K562 (cell line): ENCODE results near the gene PHF20. TPM values are rescaled to one million over a fixed set of nuclear protein-coding genes. Genes with fewer than 3 reads are reported as not detected.

Experiments
- CBX3 ChIP-seq, 2 experiments: IDR thresholded peaks; 1 replicate in 1 of 2; 2 replicates in 1 of 2; pipeline ENCODE4 v1.6.1; 2012; ENCODE audit warnings: inconsistent platforms in 2 of 2, low read length in 2 of 2, borderline replicate concordance in 1 of 2, control low read depth in 1 of 2
- CREB1 ChIP-seq, 2 experiments: sonication (generic) in 1 of 2; formaldehyde crosslinking in 1 of 2; IDR thresholded peaks; 2 replicates each; pipeline versions ENCODE4 v1.6.1 to v1.8.0; 2012 to 2022; ENCODE audit warnings: inconsistent platforms in 1 of 2, mild to moderate bottlenecking in 1 of 2, missing genetic modification reagents in 1 of 2, moderate library complexity in 1 of 2
- CREB3 ChIP-seq: fragments of 450-650 bp; conservative IDR thresholded peaks from 2 replicates; pipeline ENCODE4 v1.6.1; 2016; ENCODE audit warnings: missing genetic modification characterization, low read depth, mild to moderate bottlenecking, missing compliant biosample characterization, moderate library complexity
- CXXC5 ChIP-seq: fragments of 250-450 bp; sonication (Bioruptor Pico); IDR thresholded peaks from 2 replicates; pipeline ENCODE4 v1.8.0; 2022; ENCODE audit warnings: inconsistent platforms, mild to moderate bottlenecking, moderate library complexity
- ELF4 ChIP-seq: fragments of 450-650 bp; formaldehyde crosslinking; IDR thresholded peaks from 2 replicates; pipeline ENCODE4 v1.4.0; 2022; ENCODE audit warnings: missing genetic modification characterization
- GTF2E2 ChIP-seq: fragments of 200-800 bp; sonication (Bioruptor generic); IDR thresholded peaks from 2 replicates; pipeline ENCODE4 v1.6.1; 2016; ENCODE audit warnings: missing genetic modification characterization, missing compliant biosample characterization
- HBP1 ChIP-seq: fragments of 450-650 bp; formaldehyde crosslinking; IDR thresholded peaks from 2 replicates; pipeline ENCODE4 v1.4.0; 2022; ENCODE audit warnings: missing genetic modification characterization
- JUN ChIP-seq, 2 experiments: sonication (generic) in 1 of 2; formaldehyde crosslinking in 1 of 2; IDR thresholded peaks; 2 replicates each; pipeline versions ENCODE4 v1.6.1 to v1.8.0; 2012 to 2022; ENCODE audit warnings: borderline replicate concordance in 2 of 2, mild to moderate bottlenecking in 2 of 2, improper control_type of control experiment in 1 of 2, low read depth in 1 of 2, low read length in 1 of 2, missing genetic modification reagents in 1 of 2
- KDM2B ChIP-seq: fragments of 250-450 bp; sonication (Bioruptor Pico); IDR thresholded peaks from 2 replicates; pipeline ENCODE4 v1.8.0; 2021; ENCODE audit warnings: mild to moderate bottlenecking, moderate library complexity
- LEF1 ChIP-seq: fragments of 450-650 bp; IDR thresholded peaks from 2 replicates; pipeline ENCODE4 v1.6.1; 2016; ENCODE audit warnings: mild to moderate bottlenecking
- MEIS2 ChIP-seq: fragments of 450-650 bp; IDR thresholded peaks from 2 replicates; pipeline ENCODE4 v1.6.1; 2014; ENCODE audit warnings: mild to moderate bottlenecking; ENCODE audit not compliant: partially characterized antibody
- NCOA6 ChIP-seq: fragments of 450-650 bp; IDR thresholded peaks from 2 replicates; pipeline ENCODE4 v1.6.1; 2017; ENCODE audit warnings: mild to moderate bottlenecking
- PTRF ChIP-seq: fragments of 450-650 bp; IDR thresholded peaks from 2 replicates; pipeline ENCODE4 v1.6.1; 2016; ENCODE audit warnings: mild to moderate bottlenecking, missing genetic modification characterization, missing compliant biosample characterization
- RBM15 ChIP-seq: fragments of 200-400 bp; formaldehyde crosslinking; IDR thresholded peaks from 2 replicates; pipeline ENCODE4 v1.6.1; 2018; ENCODE audit warnings: mild to moderate bottlenecking, low read length, moderate library complexity; ENCODE audit not compliant: insufficient read depth
- RBM39 ChIP-seq: fragments of 200-400 bp; formaldehyde crosslinking; optimal IDR thresholded peaks from 2 replicates; pipeline ENCODE3; 2018; ENCODE audit warnings: low read depth, low read length
- ZEB2 ChIP-seq: fragments of 450-650 bp; IDR thresholded peaks from 2 replicates; pipeline ENCODE4 v1.6.1; 2016
- ZNF165 ChIP-seq: fragments of 250-450 bp; sonication (Bioruptor Pico); IDR thresholded peaks from 2 replicates; pipeline ENCODE4 v1.4.0; 2020; ENCODE audit warnings: borderline replicate concordance
- ZNF23 ChIP-seq: fragments of 250-450 bp; sonication (Bioruptor Pico); IDR thresholded peaks from 2 replicates; pipeline ENCODE4 v1.4.0; 2020; ENCODE audit warnings: mild to moderate bottlenecking
- ZNF561 ChIP-seq: fragments of 450-650 bp; formaldehyde crosslinking; conservative IDR thresholded peaks from 2 replicates; pipeline ENCODE4 v1.4.0; 2020; ENCODE audit warnings: mild to moderate bottlenecking, moderate library complexity
- polyA plus RNA-seq, 8 experiments: library from polyadenylated mRNA; depleted of rRNA in 4 of 8; stranded (reverse) in 5 of 8; unstranded in 3 of 8; fragments of >200 nt; fragmentation: Nextera tagmentation in 2 of 8; fragmentation: Illumina TruSeq in 1 of 8; extraction: Ambion mirVana in 2 of 8; extraction: Trizol in 1 of 8; gene quantifications; 2 replicates each; pipeline versions ENCODE4 v1.2.1 to v1.2.3, GENCODE V29; 2011 to 2014; ENCODE audit warnings: inconsistent platforms in 1 of 8, missing spikeins in 1 of 8
- total RNA-seq, 7 experiments: library from RNA; depleted of rRNA in 6 of 7; stranded (reverse); fragments of >200 nt in 6 of 7; fragmentation: Illumina TruSeq in 2 of 7; extraction: Trizol in 2 of 7; gene quantifications; 2 replicates each; pipeline versions ENCODE4 v1.2.1 to v1.2.3, GENCODE V29; 2011 to 2021; ENCODE audit warnings: low replicate concordance in 1 of 7
- TF ChIP-seq, protein P1 (sequence below): fragments of 450-650 bp; IDR thresholded peaks from one replicate; pipeline ENCODE4 v1.6.1; 2018; ENCODE audit warnings: mild to moderate bottlenecking, moderate library complexity; ENCODE audit not compliant: partially characterized antibody
- TF ChIP-seq, protein P2 (sequence below): fragments of 450-650 bp; IDR thresholded peaks from 2 replicates; pipeline ENCODE4 v1.6.1; 2017; ENCODE audit warnings: antibody characterized with exemption
- TF ChIP-seq, protein P3 (sequence below): fragments of 450-650 bp; formaldehyde crosslinking; IDR thresholded peaks from 2 replicates; pipeline ENCODE4 v1.4.0; 2020; ENCODE audit warnings: mild to moderate bottlenecking, moderate library complexity

Gene PHF20
- total and polyA plus RNA-seq, 9 of the 15 experiments (the other 6 are each of a cell fraction or from before 2014, with no cell fraction given) = 49.9 to 196 (median 70.7) TPM

DNA sequence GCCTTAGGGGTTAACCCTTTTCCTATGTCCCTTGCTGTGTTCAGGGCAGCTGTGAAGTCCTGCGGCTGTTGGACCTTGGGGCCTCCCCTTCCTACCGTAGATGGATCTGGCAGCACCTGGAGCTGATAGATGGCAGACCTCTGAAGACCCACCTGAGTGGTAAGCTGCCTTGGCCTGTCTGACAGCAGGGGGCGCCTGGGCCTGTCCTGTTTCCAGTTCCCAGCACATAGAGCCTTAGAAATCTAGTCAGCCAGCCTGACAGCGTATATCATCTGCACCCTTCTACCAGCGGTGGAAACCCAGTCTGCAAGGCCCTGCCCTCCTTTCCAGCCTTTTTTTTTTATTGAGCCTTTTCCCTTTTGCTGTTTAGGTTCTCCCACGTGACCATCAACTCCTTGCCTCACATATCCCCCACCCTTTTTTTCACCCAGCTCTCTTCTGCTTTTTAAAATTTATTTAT, 223.2 kb downstream of the PHF20 start (continued):
- TF ChIP-seq, protein P1, sequence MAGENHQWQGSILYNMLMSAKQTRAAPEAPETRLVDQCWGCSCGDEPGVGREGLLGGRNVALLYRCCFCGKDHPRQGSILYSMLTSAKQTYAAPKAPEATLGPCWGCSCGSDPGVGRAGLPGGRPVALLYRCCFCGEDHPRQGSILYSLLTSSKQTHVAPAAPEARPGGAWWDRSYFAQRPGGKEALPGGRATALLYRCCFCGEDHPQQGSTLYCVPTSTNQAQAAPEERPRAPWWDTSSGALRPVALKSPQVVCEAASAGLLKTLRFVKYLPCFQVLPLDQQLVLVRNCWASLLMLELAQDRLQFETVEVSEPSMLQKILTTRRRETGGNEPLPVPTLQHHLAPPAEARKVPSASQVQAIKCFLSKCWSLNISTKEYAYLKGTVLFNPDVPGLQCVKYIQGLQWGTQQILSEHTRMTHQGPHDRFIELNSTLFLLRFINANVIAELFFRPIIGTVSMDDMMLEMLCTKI = no peak
- TF ChIP-seq MEIS2 (peak; percentile 69), CREB3 (tag) (no peak), PTRF (tag) (no peak), JUN (IDR thresholded peaks at IDR 0.05; ENCODE audit: borderline replicate concordance, low read depth, low read length) (0 out of 2 replicates have a peak, but pooled peaks have one; percentile 21), JUN (CRISPR knock-in tag; IDR thresholded peaks at IDR 0.05; ENCODE audit: borderline replicate concordance) (no peak), LEF1 (no peak), ZEB2 (peak; percentile 67), ZNF165 (no peak), CXXC5 (CRISPR knock-in tag) (no peak), ZNF561 (no peak), RBM39 (no peak), NCOA6 (no peak), KDM2B (CRISPR knock-in tag) (no peak), CBX3 (IDR thresholded peaks at IDR 0.05; ENCODE audit: borderline replicate concordance in 1 of 2, low read length in 2 of 2) (no peak), ELF4 (peak; percentile 38; the same call in 1 of the 2 replicates), HBP1 (no peak), CREB1 (IDR thresholded peaks at IDR 0.05) (no peak), CREB1 (CRISPR knock-in tag; IDR thresholded peaks at IDR 0.05) (no peak), GTF2E2 (no peak), ZNF23 (CRISPR knock-in tag) (no peak), RBM15 (no peak)
- TF ChIP-seq, protein P2, sequence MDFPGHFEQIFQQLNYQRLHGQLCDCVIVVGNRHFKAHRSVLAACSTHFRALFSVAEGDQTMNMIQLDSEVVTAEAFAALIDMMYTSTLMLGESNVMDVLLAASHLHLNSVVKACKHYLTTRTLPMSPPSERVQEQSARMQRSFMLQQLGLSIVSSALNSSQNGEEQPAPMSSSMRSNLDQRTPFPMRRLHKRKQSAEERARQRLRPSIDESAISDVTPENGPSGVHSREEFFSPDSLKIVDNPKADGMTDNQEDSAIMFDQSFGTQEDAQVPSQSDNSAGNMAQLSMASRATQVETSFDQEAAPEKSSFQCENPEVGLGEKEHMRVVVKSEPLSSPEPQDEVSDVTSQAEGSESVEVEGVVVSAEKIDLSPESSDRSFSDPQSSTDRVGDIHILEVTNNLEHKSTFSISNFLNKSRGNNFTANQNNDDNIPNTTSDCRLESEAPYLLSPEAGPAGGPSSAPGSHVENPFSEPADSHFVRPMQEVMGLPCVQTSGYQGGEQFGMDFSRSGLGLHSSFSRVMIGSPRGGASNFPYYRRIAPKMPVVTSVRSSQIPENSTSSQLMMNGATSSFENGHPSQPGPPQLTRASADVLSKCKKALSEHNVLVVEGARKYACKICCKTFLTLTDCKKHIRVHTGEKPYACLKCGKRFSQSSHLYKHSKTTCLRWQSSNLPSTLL = no peak
- TF ChIP-seq, protein P3, sequence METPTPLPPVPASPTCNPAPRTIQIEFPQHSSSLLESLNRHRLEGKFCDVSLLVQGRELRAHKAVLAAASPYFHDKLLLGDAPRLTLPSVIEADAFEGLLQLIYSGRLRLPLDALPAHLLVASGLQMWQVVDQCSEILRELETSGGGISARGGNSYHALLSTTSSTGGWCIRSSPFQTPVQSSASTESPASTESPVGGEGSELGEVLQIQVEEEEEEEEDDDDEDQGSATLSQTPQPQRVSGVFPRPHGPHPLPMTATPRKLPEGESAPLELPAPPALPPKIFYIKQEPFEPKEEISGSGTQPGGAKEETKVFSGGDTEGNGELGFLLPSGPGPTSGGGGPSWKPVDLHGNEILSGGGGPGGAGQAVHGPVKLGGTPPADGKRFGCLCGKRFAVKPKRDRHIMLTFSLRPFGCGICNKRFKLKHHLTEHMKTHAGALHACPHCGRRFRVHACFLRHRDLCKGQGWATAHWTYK (CRISPR knock-in tag) = no peak
